Suppressor macrophage treated with lipopolysaccharide for 4 hours (primary cell): ENCODE results near the gene COL4A2.
A peak's percentile ranks its signal among the peaks of the same experiment; 100 is the strongest.

Experiments used
- DNase-seq: peaks from one replicate; pipeline ENCODE4 v3.0.0-alpha.2; 2020

The COL4A2 gene

GRCh38 chr13:110423689-110424302 is 116.7 kb downstream of the COL4A2 start:
- no peak for DNase-seq

- no peak for DNase-seq
Observed at GRCh38 chr13:110424569-110425443, 117.7 kb downstream of the COL4A2 start.

- DNase-seq, result no peak
Observed at GRCh38 chr13:110425444-110425780, 118.3 kb downstream of the COL4A2 start.

- DNase-seq, result no peak
Observed at GRCh38 chr13:110426735-110427134, 119.7 kb downstream of the COL4A2 start.

GRCh38 chr13:110428313-110428712 is 121.2 kb downstream of the COL4A2 start:
- no peak for DNase-seq

GRCh38 chr13:110430391-110431336 is 123.6 kb downstream of the COL4A2 start:
- DNase-seq, result no peak

- no peak for DNase-seq
Observed at GRCh38 chr13:110431425-110432294, 124.6 kb downstream of the COL4A2 start.

GRCh38 chr13:110432522-110432921 is 125.4 kb downstream of the COL4A2 start:
- no peak for DNase-seq

GRCh38 chr13:110433014-110433413 is 125.9 kb downstream of the COL4A2 start:
- DNase-seq, result no peak

- no peak for DNase-seq
Observed at GRCh38 chr13:110434629-110435028, 127.5 kb downstream of the COL4A2 start.

GRCh38 chr13:110435331-110435730 is 128.2 kb downstream of the COL4A2 start:
- no peak for DNase-seq

- DNase-seq, result no peak
Observed at GRCh38 chr13:110436276-110436675, 129.2 kb downstream of the COL4A2 start.

GRCh38 chr13:110436786-110437370 is 129.8 kb downstream of the COL4A2 start:
- no peak for DNase-seq

GRCh38 chr13:110438211-110438610 is 131.1 kb downstream of the COL4A2 start:
- no peak for DNase-seq

GRCh38 chr13:110438776-110439175 is 131.7 kb downstream of the COL4A2 start:
- no peak for DNase-seq

- no peak for DNase-seq
Observed at GRCh38 chr13:110440946-110441731, 134.1 kb downstream of the COL4A2 start.

- DNase-seq, result peak; percentile 43
Observed at GRCh38 chr13:110442930-110443621, 136.0 kb downstream of the COL4A2 start.

- DNase-seq, result no peak
Observed at GRCh38 chr13:110443622-110444225, 136.6 kb downstream of the COL4A2 start.

GRCh38 chr13:110444226-110444653 is 137.2 kb downstream of the COL4A2 start:
- no peak for DNase-seq

- peak; percentile 64 for DNase-seq
Observed at GRCh38 chr13:110445183-110445582, 138.1 kb downstream of the COL4A2 start.
